HUES6 (cell line): ENCODE results near the gene MYO7A.

Experiments
- H3K27ac ChIP-seq: 2 replicates; pipeline ENCODE4 v1.7.0; 2013; ENCODE audit warnings: low read depth, mild to moderate bottlenecking, low read length, inconsistent platforms
- H3K27me3 ChIP-seq: 2 replicates; pipeline ENCODE4 v1.6.1; 2013; ENCODE audit warnings: low read length; ENCODE audit not compliant: control insufficient read depth, insufficient read depth
- H3K36me3 ChIP-seq: 2 replicates; pipeline ENCODE4 v1.6.1; 2013; ENCODE audit warnings: low read length; ENCODE audit not compliant: control insufficient read depth, insufficient read depth
- H3K4me1 ChIP-seq: 2 replicates; pipeline ENCODE4 v1.6.1; 2013; ENCODE audit warnings: low read length; ENCODE audit not compliant: control insufficient read depth, insufficient read depth
- H3K4me3 ChIP-seq: 2 replicates; pipeline ENCODE4 v1.5.1; 2013; ENCODE audit warnings: low read depth, low read length
- H3K9ac ChIP-seq: one replicate; pipeline ENCODE4 v1.6.1; 2013; ENCODE audit warnings: mild to moderate bottlenecking, low read length
- H3K9me3 ChIP-seq: 2 replicates; pipeline ENCODE4 v1.6.1; 2013; ENCODE audit warnings: low read depth, low read length; ENCODE audit not compliant: control insufficient read depth, insufficient read depth

Gene MYO7A

GRCh38 chr11:77086521-77087472 lies 41.2 kb upstream of the MYO7A start:
- Histone ChIP-seq H3K27me3 (no peaks in the 10 kb centered on the region), H3K36me3 (no peaks in the 10 kb centered on the region), H3K9ac (no peak overlapping the region), H3K4me3 (no peak overlapping the region), H3K27ac (no peak overlapping the region), H3K4me1 (peaks cover 18% of the 10 kb centered on the region; the same call in 1 of the 2 replicates), H3K9me3 (no peaks in the 10 kb centered on the region)

GRCh38 chr11:77087723-77088225 lies 40.3 kb upstream of the MYO7A start:
- H3K27me3 ChIP-seq = no peaks in the 10 kb centered on the region
- H3K4me1 ChIP-seq = peaks cover 11% of the 10 kb centered on the region; the same call in 1 of the 2 replicates
- H3K4me3 ChIP-seq = no peak overlapping the region
- no peak overlapping the region for H3K27ac ChIP-seq
- H3K36me3 ChIP-seq = no peaks in the 10 kb centered on the region
- H3K9me3 ChIP-seq = no peaks in the 10 kb centered on the region
- H3K9ac ChIP-seq = no peak overlapping the region

GRCh38 chr11:77088236-77089003 lies 39.6 kb upstream of the MYO7A start:
- Histone ChIP-seq H3K27ac (no peak overlapping the region), H3K4me1 (peaks cover 5% of the 10 kb centered on the region; the same call in 1 of the 2 replicates), H3K9ac (no peak overlapping the region), H3K4me3 (no peak overlapping the region), H3K36me3 (no peaks in the 10 kb centered on the region), H3K9me3 (no peaks in the 10 kb centered on the region), H3K27me3 (no peaks in the 10 kb centered on the region)

GRCh38 chr11:77089004-77089545 lies 39.0 kb upstream of the MYO7A start:
- Histone ChIP-seq H3K9ac (no peak overlapping the region), H3K4me1 (peaks cover 5% of the 10 kb centered on the region; the same call in 1 of the 2 replicates), H3K27me3 (no peaks in the 10 kb centered on the region), H3K4me3 (no peak overlapping the region), H3K27ac (no peak overlapping the region), H3K9me3 (no peaks in the 10 kb centered on the region), H3K36me3 (no peaks in the 10 kb centered on the region)

GRCh38 chr11:77090046-77090372 lies 38.0 kb upstream of the MYO7A start:
- Histone ChIP-seq H3K9ac (no peak overlapping the region), H3K4me1 (peaks cover 5% of the 10 kb centered on the region; the same call in 1 of the 2 replicates), H3K27ac (no peak overlapping the region), H3K27me3 (no peaks in the 10 kb centered on the region), H3K4me3 (no peak overlapping the region), H3K9me3 (no peaks in the 10 kb centered on the region), H3K36me3 (no peaks in the 10 kb centered on the region)

GRCh38 chr11:77090373-77091111 lies 37.5 kb upstream of the MYO7A start:
- Histone ChIP-seq H3K4me1 (peaks cover 5% of the 10 kb centered on the region; the same call in 1 of the 2 replicates), H3K9me3 (no peaks in the 10 kb centered on the region), H3K27ac (no peak overlapping the region), H3K36me3 (no peaks in the 10 kb centered on the region), H3K27me3 (no peaks in the 10 kb centered on the region), H3K9ac (no peak overlapping the region), H3K4me3 (no peak overlapping the region)

- Histone ChIP-seq H3K27ac (no peak overlapping the region), H3K9ac (no peak overlapping the region), H3K27me3 (no peaks in the 10 kb centered on the region), H3K4me1 (peaks cover 5% of the 10 kb centered on the region; the same call in 1 of the 2 replicates), H3K9me3 (no peaks in the 10 kb centered on the region), H3K4me3 (no peak overlapping the region), H3K36me3 (no peaks in the 10 kb centered on the region)
Measured at GRCh38 chr11:77091146-77091940, 36.7 kb upstream of the MYO7A start.

- peaks cover 5% of the 10 kb centered on the region; the same call in 1 of the 2 replicates for H3K4me1 ChIP-seq
- no peaks in the 10 kb centered on the region for H3K27me3 ChIP-seq
- H3K9me3 ChIP-seq = no peaks in the 10 kb centered on the region
- H3K9ac ChIP-seq = no peak overlapping the region
- no peak overlapping the region for H3K27ac ChIP-seq
- no peaks in the 10 kb centered on the region for H3K36me3 ChIP-seq
- H3K4me3 ChIP-seq = no peak overlapping the region
Measured at GRCh38 chr11:77092382-77092781, 35.7 kb upstream of the MYO7A start.

- no peak overlapping the region for H3K4me3 ChIP-seq
- no peak overlapping the region for H3K27ac ChIP-seq
- no peaks in the 10 kb centered on the region for H3K9me3 ChIP-seq
- no peaks in the 10 kb centered on the region for H3K27me3 ChIP-seq
- H3K36me3 ChIP-seq = no peaks in the 10 kb centered on the region
- no peak overlapping the region for H3K9ac ChIP-seq
- H3K4me1 ChIP-seq = peaks cover 5% of the 10 kb centered on the region; the same call in 1 of the 2 replicates
Measured at GRCh38 chr11:77093056-77093891, 34.8 kb upstream of the MYO7A start.
